ENCODE data around the gene CNOT8.

DNA sequence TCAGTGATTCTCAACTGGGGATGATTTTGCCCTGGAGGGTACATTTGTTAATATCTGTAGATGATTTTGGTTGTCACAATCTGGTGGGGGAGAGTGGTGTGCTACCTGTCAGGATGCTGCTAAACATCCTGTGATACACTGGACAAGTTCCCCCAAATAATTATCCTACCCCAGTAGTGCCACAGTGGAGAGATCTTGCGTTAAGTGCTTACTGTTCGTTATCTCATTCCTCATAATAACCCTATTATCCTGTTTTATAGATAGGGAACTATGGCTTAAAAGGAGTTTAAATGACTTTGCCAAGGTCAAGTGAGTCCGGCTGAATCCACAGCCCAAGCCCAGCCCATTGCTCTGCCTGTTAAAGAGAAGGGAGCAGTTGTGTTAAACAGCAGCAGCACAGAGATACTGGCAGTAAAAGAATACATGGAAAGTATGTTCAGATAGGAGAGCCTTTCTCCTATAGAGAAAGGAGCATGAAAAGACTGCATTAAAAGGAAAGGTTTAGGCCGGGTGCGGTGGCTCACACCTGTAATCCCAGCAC lies 15.4 kb downstream of the CNOT8 start:
- TF ChIP-seq, protein P1, sequence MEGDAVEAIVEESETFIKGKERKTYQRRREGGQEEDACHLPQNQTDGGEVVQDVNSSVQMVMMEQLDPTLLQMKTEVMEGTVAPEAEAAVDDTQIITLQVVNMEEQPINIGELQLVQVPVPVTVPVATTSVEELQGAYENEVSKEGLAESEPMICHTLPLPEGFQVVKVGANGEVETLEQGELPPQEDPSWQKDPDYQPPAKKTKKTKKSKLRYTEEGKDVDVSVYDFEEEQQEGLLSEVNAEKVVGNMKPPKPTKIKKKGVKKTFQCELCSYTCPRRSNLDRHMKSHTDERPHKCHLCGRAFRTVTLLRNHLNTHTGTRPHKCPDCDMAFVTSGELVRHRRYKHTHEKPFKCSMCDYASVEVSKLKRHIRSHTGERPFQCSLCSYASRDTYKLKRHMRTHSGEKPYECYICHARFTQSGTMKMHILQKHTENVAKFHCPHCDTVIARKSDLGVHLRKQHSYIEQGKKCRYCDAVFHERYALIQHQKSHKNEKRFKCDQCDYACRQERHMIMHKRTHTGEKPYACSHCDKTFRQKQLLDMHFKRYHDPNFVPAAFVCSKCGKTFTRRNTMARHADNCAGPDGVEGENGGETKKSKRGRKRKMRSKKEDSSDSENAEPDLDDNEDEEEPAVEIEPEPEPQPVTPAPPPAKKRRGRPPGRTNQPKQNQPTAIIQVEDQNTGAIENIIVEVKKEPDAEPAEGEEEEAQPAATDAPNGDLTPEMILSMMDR (conservative IDR thresholded peaks at IDR 0.05; ENCODE audit: low read depth, low read length): no peak
- no peak for TF ChIP-seq POLR2A (IDR thresholded peaks at IDR 0.05; ENCODE audit: low read depth, low read length)
- TF ChIP-seq NFE2L2 (IDR thresholded peaks at IDR 0.05; ENCODE audit: low read depth, low read length): no peak
- TF ChIP-seq SMC3 (IDR thresholded peaks at IDR 0.05; ENCODE audit: low read depth, low read length): no peak
- TF ChIP-seq, protein P2, sequence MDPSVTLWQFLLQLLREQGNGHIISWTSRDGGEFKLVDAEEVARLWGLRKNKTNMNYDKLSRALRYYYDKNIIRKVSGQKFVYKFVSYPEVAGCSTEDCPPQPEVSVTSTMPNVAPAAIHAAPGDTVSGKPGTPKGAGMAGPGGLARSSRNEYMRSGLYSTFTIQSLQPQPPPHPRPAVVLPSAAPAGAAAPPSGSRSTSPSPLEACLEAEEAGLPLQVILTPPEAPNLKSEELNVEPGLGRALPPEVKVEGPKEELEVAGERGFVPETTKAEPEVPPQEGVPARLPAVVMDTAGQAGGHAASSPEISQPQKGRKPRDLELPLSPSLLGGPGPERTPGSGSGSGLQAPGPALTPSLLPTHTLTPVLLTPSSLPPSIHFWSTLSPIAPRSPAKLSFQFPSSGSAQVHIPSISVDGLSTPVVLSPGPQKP (IDR thresholded peaks at IDR 0.05; ENCODE audit: borderline replicate concordance, low read depth, low read length): no peak
- TF ChIP-seq CHD1 (IDR thresholded peaks at IDR 0.05; ENCODE audit: low read depth, low read length): no peak

All from IMR-90 (cell line).